CD4-positive, alpha-beta T cell (primary cell): ENCODE data around the gene GNAQ. TPM values are rescaled to one million over a fixed set of nuclear protein-coding genes. Genes with fewer than 3 reads are reported as not detected.

Experiments used
- ATAC-seq: fragments of 200-7000 bp; cut with Tn5 transposase; one replicate; pipeline ENCODE4 v1.10.0; 2022; ENCODE audit warnings: mild to moderate bottlenecking; ENCODE audit not compliant: poor library complexity
- CTCF ChIA-PET: fragments of 350-600 bp; sonication (Branson Sonifier 250); formaldehyde crosslinking; loops from one replicate; lab custom pipeline; 2021; ENCODE audit warnings: antibody characterized with exemption, inconsistent platforms; lab: Charles Lee
- POLR2A ChIA-PET: fragments of 350-600 bp; sonication (Branson Sonifier 250); formaldehyde crosslinking; loops from one replicate; lab custom pipeline; 2021; ENCODE audit warnings: antibody characterized with exemption, inconsistent platforms; lab: Charles Lee
- DNase-seq, 14 experiments: peaks; one replicate each; pipeline ENCODE4 v3.0.0-alpha.2; 2013 to 2020; ENCODE audit warnings: mixed read lengths in 2 of 14
- H3K27ac ChIP-seq, 2 donors: one replicate each; pipeline versions ENCODE4 v1.5.1 to v1.7.0; 2013; ENCODE audit warnings: low read length in 2 of 2, low read depth in 1 of 2, mild to moderate bottlenecking in 1 of 2
- H3K27me3 ChIP-seq, 2 experiments: 1 replicate in 1 of 2; 2 replicates in 1 of 2; pipeline versions ENCODE4 v1.6.1 to v1.7.0; 2013; ENCODE audit warnings: low read length in 2 of 2, control low read depth in 1 of 2, mild to moderate bottlenecking in 1 of 2, moderate library complexity in 1 of 2; ENCODE audit not compliant: insufficient read depth in 2 of 2, control insufficient read depth in 1 of 2
- H3K36me3 ChIP-seq: one replicate; pipeline ENCODE4 v1.6.1; 2013; ENCODE audit warnings: low read length, control low read depth; ENCODE audit not compliant: insufficient read depth
- H3K4me1 ChIP-seq: one replicate; pipeline ENCODE4 v1.6.1; 2013; ENCODE audit warnings: low read length, control low read depth; ENCODE audit not compliant: insufficient read depth
- H3K4me3 ChIP-seq: one replicate; pipeline ENCODE4 v1.5.1; 2013; ENCODE audit warnings: mild to moderate bottlenecking, low read length, moderate library complexity
- H3K9me3 ChIP-seq, 2 experiments: 1 replicate in 1 of 2; 2 replicates in 1 of 2; pipeline versions ENCODE4 v1.6.1 to v1.7.0; 2013; ENCODE audit warnings: low read length in 2 of 2, mild to moderate bottlenecking in 2 of 2, control low read depth in 1 of 2, moderate library complexity in 1 of 2; ENCODE audit not compliant: control insufficient read depth in 1 of 2, insufficient read depth in 1 of 2
- H3K27ac Mint-ChIP-seq: one replicate; pipeline ENCODE4 v1.8.0; 2020; ENCODE audit warnings: mixed read lengths
- H3K27me3 Mint-ChIP-seq: one replicate; pipeline ENCODE4 v1.8.0; 2021; ENCODE audit warnings: mixed read lengths
- H3K36me3 Mint-ChIP-seq: one replicate; pipeline ENCODE4 v1.8.0; 2021; ENCODE audit warnings: low read depth, mixed read lengths
- H3K4me1 Mint-ChIP-seq: one replicate; pipeline ENCODE4 v1.8.0; 2021; ENCODE audit warnings: low read depth, mixed read lengths
- H3K4me3 Mint-ChIP-seq: one replicate; pipeline ENCODE4 v1.8.0; 2020; ENCODE audit warnings: mild to moderate bottlenecking, mixed read lengths
- H3K9me3 Mint-ChIP-seq: one replicate; pipeline ENCODE4 v1.8.0; 2020; ENCODE audit warnings: mixed read lengths
- CTCF ChIP-seq: fragments of 200-600 bp; IDR thresholded peaks from one replicate; pipeline ENCODE4 v1.8.0; 2022; ENCODE audit warnings: antibody characterized with exemption, mild to moderate bottlenecking
- intact Hi-C, 2 experiments: fragments of 100-400 bp; cut with DNase I in 1 of 2; cut with micrococcal nuclease in 1 of 2; formaldehyde crosslinking; loops; one replicate each; pipeline versions ENCODE4 v1.15.1 to v1.9.0; 2023 to 2025; cut with DNase I, micrococcal nuclease
- polyA plus RNA-seq, 2 donors: library from polyadenylated mRNA; unstranded; fragments of 120-200 nt; gene quantifications; one replicate each; pipeline ENCODE4 v1.2.1, GENCODE V29; 2013
- total RNA-seq, 174 experiments: library from RNA in 2 of 174; stranded (reverse) in 2 of 174; gene quantifications; one replicate each; pipeline ENCODE4 v1.2.3 and lab custom pipeline; 2021 to 2026

GNAQ gene
- total RNA-seq = 10 to 100 TPM; 55.5 to 55.9 TPM
- polyA plus RNA-seq (2013, experiment 1 of 2) = 28.5 TPM
- polyA plus RNA-seq (2013, experiment 2 of 2) = 31.2 TPM
- 36.7 to 154 (median 72.7) reads per million in 172 experiments for total RNA-seq (lab: John Stamatoyannopoulos, UW)

GRCh38 chr9:78031444-78031892, at the start of gene GNAQ:
Gene GNAQ, minus strand, starts transcription at chr9:78031811. Its CDS starts 576 bp downstream, at chr9:78031235.
- DNase-seq = peak in 2 of 14 experiments; percentile 6 to 48
- Histone ChIP-seq H3K36me3 (no peaks in the 10 kb centered on the region), H3K4me1 (peaks cover 32% of the 10 kb centered on the region), H3K27ac (peak within 1 kb of the TSS; percentile 60 to 68), H3K27me3 (no peaks in the 10 kb centered on the region), H3K9me3 (no peaks in the 10 kb centered on the region), H3K4me3 (peak within 1 kb of the TSS; percentile 73)
- Mint-ChIP-seq H3K4me1 (peaks cover 71% of the 10 kb centered on the region), H3K9me3 (no peaks in the 10 kb centered on the region), H3K27ac (peak within 1 kb of the TSS; percentile 88), H3K4me3 (peak within 1 kb of the TSS; percentile 94), H3K27me3 (no peaks in the 10 kb centered on the region), H3K36me3 (peaks cover 20% of the 10 kb centered on the region)
- ChIA-PET POLR2A (interaction anchor here (0.6 to 2.5 kb wide), 17 partner anchors 8 to 1541 kb away, joined by 3 to 14 read pairs (median 3); partner anchors contain the start of gene TLE4), CTCF (interaction anchor here (2.7 kb wide), 1 partner anchor 54 kb away, joined by 7 read pairs; no protein-coding TSS in a partner anchor)
- intact Hi-C loops = loop anchor here in 1 of 2 experiments (5.0 to 10.0 kb wide), 3 partner anchors 124 to 467 kb away; no protein-coding TSS in a partner anchor
- ATAC-seq = peak; percentile 30
- TF ChIP-seq CTCF = no peak

- no peaks in the 10 kb centered on the region for H3K27me3 Mint-ChIP-seq
- intact Hi-C loops = no loop called here
Measured at GRCh38 chr9:78074385-78075291, 43.0 kb upstream of the GNAQ start.

More at GRCh38 chr9:78074385-78075291, 43.0 kb upstream of the GNAQ start:
- no peak for TF ChIP-seq CTCF
- ATAC-seq (peak; percentile 78), DNase-seq (peak in 4 of 14 experiments; percentile 22 to 68 (median 60))
- Histone ChIP-seq H3K27me3 (no peaks in the 10 kb centered on the region), H3K9me3 (no peaks in the 10 kb centered on the region), H3K36me3 (no peaks in the 10 kb centered on the region), H3K27ac (peak overlapping the region; percentile 47 to 75), H3K4me1 (peaks cover 32% of the 10 kb centered on the region), H3K4me3 (peak overlapping the region; percentile 18)
- Mint-ChIP-seq H3K4me1 (peaks cover 53% of the 10 kb centered on the region), H3K4me3 (peak overlapping the region; percentile 74), H3K27ac (peak overlapping the region; percentile 73), H3K9me3 (peaks cover 2% of the 10 kb centered on the region), H3K36me3 (no peaks in the 10 kb centered on the region)
- POLR2A ChIA-PET = interaction anchor here (0.6 to 1.9 kb wide), 10 partner anchors 21 to 136 kb away, joined by 3 to 10 read pairs (median 5); partner anchors contain the start of gene GNAQ
- CTCF ChIA-PET = no interaction called here
